Measurements from ENCODE around the gene PTGER3. TPM values are rescaled to one million over a fixed set of nuclear protein-coding genes. Genes with fewer than 3 reads are reported as not detected.

Gene PTGER3
- total and polyA plus RNA-seq, 2 experiments from 2014 or later: 0.45 to 1.6 TPM

DNA sequence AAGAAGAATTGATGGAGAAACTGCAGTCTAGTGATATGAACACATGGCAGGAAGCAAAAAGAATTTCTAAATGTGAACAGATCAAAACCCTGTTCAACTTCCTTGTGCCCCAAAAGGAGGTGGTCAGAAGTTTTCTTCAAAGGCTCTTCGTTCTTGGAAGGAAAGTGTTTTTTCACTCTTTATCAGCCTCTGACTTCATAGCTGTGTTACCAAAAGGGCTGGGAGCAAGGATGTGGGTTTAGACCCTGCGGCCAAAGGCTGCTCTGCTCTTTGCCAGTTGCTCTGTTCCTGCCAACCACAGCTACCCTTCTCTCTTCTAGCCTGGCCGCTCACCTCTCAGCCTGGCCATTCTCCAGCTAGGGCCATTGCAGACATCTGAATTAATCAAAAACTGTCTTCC lies 53.8 kb downstream of the PTGER3 start:
- no peak overlapping the region for H3K4me3 ChIP-seq
- DNase-seq (ENCODE audit: low spot score): no peak
- no peaks in the 10 kb centered on the region for H3K36me3 ChIP-seq (ENCODE audit: insufficient read depth)
- Mint-ChIP-seq H3K27ac (no peak overlapping the region), H3K36me3 (ENCODE audit: low read depth) (no peaks in the 10 kb centered on the region), H3K9me3 (no peaks in the 10 kb centered on the region), H3K4me3 (no peak overlapping the region), H3K27me3 (ENCODE audit: insufficient read depth, low read depth, poor library complexity) (no peaks in the 10 kb centered on the region), H3K4me1 (no peaks in the 10 kb centered on the region; the same call in 2 of the 3 replicates)
- H2AFZ ChIP-seq: peak overlapping the region; percentile 47; the same call in 1 of the 2 replicates
- TF ChIP-seq JUNB (IDR thresholded peaks at IDR 0.05; ENCODE audit: unreplicated experiment): no peak
- TF ChIP-seq POLR2AphosphoS5 (IDR thresholded peaks at IDR 0.05; ENCODE audit: low read depth): no peak
- TF ChIP-seq, protein P1, sequence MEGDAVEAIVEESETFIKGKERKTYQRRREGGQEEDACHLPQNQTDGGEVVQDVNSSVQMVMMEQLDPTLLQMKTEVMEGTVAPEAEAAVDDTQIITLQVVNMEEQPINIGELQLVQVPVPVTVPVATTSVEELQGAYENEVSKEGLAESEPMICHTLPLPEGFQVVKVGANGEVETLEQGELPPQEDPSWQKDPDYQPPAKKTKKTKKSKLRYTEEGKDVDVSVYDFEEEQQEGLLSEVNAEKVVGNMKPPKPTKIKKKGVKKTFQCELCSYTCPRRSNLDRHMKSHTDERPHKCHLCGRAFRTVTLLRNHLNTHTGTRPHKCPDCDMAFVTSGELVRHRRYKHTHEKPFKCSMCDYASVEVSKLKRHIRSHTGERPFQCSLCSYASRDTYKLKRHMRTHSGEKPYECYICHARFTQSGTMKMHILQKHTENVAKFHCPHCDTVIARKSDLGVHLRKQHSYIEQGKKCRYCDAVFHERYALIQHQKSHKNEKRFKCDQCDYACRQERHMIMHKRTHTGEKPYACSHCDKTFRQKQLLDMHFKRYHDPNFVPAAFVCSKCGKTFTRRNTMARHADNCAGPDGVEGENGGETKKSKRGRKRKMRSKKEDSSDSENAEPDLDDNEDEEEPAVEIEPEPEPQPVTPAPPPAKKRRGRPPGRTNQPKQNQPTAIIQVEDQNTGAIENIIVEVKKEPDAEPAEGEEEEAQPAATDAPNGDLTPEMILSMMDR (conservative IDR thresholded peaks at IDR 0.05; ENCODE audit: low read depth in 2 of 2): no peak
- TF ChIP-seq NANOG (IDR thresholded peaks at IDR 0.05; ENCODE audit: borderline replicate concordance): no peak
- TF ChIP-seq, protein P2, sequence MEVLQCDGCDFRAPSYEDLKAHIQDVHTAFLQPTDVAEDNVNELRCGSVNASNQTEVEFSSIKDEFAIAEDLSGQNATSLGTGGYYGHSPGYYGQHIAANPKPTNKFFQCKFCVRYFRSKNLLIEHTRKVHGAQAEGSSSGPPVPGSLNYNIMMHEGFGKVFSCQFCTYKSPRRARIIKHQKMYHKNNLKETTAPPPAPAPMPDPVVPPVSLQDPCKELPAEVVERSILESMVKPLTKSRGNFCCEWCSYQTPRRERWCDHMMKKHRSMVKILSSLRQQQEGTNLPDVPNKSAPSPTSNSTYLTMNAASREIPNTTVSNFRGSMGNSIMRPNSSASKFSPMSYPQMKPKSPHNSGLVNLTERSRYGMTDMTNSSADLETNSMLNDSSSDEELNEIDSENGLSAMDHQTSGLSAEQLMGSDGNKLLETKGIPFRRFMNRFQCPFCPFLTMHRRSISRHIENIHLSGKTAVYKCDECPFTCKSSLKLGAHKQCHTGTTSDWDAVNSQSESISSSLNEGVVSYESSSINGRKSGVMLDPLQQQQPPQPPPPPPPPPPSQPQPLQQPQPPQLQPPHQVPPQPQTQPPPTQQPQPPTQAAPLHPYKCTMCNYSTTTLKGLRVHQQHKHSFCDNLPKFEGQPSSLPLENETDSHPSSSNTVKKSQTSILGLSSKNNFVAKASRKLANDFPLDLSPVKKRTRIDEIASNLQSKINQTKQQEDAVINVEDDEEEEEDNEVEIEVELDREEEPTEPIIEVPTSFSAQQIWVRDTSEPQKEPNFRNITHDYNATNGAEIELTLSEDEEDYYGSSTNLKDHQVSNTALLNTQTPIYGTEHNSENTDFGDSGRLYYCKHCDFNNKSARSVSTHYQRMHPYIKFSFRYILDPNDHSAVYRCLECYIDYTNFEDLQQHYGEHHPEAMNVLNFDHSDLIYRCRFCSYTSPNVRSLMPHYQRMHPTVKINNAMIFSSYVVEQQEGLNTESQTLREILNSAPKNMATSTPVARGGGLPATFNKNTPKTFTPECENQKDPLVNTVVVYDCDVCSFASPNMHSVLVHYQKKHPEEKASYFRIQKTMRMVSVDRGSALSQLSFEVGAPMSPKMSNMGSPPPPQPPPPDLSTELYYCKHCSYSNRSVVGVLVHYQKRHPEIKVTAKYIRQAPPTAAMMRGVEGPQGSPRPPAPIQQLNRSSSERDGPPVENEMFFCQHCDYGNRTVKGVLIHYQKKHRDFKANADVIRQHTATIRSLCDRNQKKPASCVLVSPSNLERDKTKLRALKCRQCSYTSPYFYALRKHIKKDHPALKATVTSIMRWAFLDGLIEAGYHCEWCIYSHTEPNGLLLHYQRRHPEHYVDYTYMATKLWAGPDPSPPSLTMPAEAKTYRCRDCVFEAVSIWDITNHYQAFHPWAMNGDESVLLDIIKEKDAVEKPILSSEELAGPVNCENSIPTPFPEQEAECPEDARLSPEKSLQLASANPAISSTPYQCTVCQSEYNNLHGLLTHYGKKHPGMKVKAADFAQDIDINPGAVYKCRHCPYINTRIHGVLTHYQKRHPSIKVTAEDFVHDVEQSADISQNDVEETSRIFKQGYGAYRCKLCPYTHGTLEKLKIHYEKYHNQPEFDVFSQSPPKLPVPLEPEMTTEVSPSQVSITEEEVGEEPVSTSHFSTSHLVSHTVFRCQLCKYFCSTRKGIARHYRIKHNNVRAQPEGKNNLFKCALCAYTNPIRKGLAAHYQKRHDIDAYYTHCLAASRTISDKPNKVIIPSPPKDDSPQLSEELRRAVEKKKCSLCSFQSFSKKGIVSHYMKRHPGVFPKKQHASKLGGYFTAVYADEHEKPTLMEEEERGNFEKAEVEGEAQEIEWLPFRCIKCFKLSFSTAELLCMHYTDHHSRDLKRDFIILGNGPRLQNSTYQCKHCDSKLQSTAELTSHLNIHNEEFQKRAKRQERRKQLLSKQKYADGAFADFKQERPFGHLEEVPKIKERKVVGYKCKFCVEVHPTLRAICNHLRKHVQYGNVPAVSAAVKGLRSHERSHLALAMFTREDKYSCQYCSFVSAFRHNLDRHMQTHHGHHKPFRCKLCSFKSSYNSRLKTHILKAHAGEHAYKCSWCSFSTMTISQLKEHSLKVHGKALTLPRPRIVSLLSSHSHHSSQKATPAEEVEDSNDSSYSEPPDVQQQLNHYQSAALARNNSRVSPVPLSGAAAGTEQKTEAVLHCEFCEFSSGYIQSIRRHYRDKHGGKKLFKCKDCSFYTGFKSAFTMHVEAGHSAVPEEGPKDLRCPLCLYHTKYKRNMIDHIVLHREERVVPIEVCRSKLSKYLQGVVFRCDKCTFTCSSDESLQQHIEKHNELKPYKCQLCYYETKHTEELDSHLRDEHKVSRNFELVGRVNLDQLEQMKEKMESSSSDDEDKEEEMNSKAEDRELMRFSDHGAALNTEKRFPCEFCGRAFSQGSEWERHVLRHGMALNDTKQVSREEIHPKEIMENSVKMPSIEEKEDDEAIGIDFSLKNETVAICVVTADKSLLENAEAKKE (CRISPR knock-in tag; IDR thresholded peaks at IDR 0.05): no peak
- H3K27ac ChIP-seq (ENCODE audit: low read depth): no peak overlapping the region
- H4K20me1 ChIP-seq (replicated peaks; ENCODE audit: insufficient read depth): no peaks in the 10 kb centered on the region
- H3F3A ChIP-seq (replicated peaks; ENCODE audit: low read depth): no peaks in the 10 kb centered on the region
- H3K27me3 ChIP-seq (ENCODE audit: insufficient read depth): no peaks in the 10 kb centered on the region
- 0 out of 2 replicates have a peak, but pooled peaks cover 3% of the 10 kb centered on the region for H3K9me2 ChIP-seq (ENCODE audit: insufficient read depth)
- H3K4me2 ChIP-seq: no peak overlapping the region
- no peak for ATAC-seq
- no peaks in the 10 kb centered on the region for H3K79me2 ChIP-seq (replicated peaks; ENCODE audit: insufficient read depth)
- no peaks in the 10 kb centered on the region for H3K4me1 ChIP-seq (ENCODE audit: insufficient read depth)

Measured in GM23338 (cell line).